Stimulated activated CD4-positive, alpha-beta T cell treated with anti-CD3 and anti-CD28 coated beads, Interleukin-15, amount 100 ng/mL, for 48 hours (primary cell): ENCODE data around the gene PHF23.
A peak's percentile ranks its signal among the peaks of the same experiment; 100 is the strongest.

ENCODE experiments used
- DNase-seq, 2 donors: peaks; one replicate each; pipeline ENCODE4 v3.0.0-alpha.2; 2020; ENCODE audit warnings: low read depth in 2 of 2

PHF23 gene

DNA sequence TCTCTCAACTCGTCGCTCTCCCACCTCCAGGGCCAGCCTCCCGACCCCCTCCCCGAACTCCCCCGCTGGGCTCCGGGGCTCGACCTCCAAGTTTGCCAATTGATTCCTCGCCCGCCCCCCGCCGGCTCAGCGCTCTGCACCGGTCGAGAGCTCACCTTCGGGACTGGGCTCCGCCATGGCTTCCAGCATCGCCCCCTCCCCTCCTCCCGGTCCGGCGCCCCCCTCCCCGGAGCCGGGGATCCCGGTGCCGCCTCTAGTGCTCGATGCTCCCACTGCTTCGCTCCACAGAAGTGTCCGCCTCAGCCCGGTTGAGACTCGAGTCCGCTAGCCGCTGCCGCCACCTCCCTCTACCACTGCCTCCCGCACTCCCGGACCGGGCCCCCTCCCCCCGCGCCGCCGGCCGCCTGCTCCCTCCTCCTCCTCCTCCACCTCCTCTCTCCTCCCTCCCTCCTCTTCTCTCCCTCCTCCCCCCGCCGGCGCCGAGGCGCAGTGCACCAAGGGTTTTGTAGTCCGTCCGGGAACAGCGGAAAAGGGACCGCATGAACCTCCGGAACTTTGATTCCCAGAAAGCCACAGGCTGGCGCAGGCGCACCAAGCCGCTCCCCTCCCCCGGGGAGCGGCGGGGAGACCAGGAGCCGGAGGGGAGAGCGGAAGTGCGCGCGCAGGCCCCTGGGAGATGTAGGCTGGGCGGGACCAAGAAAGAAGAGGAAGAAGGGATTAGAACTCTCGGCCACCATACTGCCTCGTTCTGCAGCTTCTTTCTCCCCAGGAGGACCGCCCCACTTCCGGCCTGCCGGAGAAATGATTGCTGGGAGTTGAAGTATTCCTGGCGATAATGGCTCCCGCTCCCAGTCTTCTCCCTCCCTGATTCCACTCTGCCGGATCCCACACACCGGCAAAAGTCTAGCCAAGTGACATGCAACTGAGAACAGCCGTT is at the start of gene PHF23:
Gene PHF23 (minus strand): TSS at position 367 of the 937 bp plus-strand sequence. CDS start 178 bp downstream, at position 189.
- DNase-seq, result peak; percentile 96 to 97

DNA sequence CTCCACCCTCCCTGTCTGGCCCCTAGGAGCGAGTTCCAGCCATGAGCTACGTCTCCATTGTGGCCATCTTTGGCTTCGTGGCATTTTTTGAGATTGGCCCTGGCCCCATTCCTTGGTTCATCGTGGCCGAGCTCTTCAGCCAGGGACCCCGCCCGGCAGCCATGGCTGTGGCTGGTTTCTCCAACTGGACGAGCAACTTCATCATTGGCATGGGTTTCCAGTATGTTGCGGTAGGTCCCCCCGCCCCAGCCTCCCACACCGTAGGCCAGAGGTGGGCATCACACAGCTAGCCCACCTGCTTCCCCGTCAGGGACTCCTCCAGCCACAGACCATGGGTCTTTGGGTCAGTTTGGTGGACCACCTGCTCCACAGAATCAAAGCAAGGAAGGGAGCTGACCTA is 46.4 kb upstream of the PHF23 start:
- no peak for DNase-seq

DNA sequence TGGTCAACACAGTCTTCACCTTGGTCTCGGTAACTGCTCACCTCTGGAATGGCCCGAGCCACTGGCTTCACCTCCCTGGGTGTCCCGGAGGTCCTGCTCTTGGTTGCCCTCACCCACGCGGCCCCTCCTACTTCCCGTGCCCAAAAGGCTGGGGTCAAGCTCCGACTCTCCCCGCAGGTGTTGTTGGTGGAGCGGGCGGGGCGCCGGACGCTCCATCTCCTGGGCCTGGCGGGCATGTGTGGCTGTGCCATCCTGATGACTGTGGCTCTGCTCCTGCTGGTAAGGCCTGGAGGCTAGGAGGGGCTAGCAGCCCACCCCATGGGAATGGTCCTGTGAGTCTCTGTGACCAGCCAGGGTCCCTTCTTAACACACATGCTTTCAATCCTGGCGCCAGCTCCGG is 45.7 kb upstream of the PHF23 start:
- DNase-seq, result no peak

DNA sequence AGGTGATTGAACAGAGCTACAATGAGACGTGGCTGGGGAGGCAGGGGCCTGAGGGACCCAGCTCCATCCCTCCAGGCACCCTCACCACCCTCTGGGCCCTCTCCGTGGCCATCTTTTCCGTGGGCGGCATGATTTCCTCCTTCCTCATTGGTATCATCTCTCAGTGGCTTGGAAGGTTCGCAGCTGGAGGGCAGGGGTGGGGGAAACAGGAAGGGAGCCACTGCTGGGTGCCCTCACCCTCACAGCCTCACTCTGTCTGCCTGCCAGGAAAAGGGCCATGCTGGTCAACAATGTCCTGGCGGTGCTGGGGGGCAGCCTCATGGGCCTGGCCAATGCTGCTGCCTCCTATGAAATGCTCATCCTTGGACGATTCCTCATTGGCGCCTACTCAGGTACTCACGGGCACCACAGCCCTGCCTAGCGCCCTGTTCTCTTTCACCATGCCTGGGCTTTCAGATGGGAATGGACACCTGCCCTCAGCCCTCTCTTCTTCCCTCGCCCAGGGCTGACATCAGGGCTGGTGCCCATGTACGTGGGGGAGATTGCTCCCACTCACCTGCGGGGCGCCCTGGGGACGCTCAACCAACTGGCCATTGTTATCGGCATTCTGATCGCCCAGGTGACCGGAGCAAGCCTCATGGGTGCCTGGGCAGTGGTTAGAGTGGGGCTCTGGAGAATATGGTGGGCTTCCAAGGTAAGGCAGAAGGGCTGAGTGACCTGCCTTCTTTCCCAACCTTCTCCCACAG is 44.4 kb upstream of the PHF23 start:
- no peak for DNase-seq

DNA sequence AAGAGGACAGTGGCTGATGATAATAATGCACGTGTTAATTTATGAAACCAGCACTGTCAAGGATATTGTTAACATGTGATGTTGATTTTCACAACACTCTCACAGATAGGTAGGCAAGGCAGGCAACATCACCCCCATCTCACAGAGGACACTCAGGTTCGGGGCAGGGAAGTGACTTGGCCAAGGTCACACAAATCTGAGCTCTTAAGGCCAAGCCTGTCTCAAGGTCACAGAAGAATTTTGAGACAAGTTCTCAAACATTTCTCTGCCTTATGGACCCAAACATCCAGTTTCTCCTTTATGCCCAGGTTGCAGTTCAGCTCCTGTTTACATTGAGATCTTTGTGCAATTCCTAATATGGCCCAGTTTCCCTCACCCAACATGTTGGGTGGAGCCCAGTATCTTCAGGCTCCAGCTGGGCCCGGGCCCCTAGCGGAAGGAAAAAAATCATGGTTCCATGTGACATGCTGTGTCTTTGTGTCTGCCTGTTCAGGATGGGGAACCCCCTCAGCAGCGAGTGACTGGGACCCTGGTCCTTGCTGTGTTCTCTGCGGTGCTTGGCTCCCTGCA is 43.6 kb upstream of the PHF23 start:
- DNase-seq, result no peak

DNA sequence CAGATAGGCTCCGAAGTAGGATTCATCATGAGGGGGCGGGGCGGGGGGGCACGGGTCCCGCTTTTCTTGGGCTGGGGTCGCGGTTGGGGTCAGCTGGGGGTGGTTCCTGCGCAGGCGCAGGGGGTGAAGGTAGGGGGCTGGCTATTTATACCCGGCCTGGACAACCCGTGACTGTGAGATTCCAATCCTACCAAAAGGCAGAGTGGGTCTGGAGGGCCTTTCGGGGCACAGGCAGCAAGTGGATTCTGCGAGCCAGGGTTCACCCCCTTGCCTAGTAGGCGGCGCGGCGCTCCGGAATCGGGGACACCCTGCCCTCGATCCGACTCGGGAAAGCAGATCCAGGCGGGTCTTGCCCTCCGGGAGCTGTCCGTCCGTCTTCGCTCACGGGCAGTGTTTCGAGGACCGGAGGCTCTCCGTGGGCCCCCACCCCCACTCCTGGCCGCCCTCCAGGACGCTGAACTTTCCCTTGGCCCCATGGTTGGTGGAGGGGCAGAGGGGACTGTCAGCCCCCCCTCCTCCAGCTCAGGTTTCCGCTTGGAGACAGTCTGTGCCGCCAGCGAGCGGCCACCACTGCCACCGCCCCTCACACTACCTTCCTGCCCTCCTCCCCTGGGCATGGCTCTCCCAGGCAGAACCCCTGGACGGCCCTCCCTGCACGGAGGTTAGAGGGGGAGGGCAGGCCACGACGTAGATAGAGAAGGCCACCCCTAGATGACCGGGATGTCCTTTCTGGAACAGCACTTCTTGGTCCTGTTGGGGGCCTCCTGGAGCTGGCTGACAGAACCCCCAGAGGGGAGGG is 42.9 kb upstream of the PHF23 start:
- DNase-seq, result no peak

DNA sequence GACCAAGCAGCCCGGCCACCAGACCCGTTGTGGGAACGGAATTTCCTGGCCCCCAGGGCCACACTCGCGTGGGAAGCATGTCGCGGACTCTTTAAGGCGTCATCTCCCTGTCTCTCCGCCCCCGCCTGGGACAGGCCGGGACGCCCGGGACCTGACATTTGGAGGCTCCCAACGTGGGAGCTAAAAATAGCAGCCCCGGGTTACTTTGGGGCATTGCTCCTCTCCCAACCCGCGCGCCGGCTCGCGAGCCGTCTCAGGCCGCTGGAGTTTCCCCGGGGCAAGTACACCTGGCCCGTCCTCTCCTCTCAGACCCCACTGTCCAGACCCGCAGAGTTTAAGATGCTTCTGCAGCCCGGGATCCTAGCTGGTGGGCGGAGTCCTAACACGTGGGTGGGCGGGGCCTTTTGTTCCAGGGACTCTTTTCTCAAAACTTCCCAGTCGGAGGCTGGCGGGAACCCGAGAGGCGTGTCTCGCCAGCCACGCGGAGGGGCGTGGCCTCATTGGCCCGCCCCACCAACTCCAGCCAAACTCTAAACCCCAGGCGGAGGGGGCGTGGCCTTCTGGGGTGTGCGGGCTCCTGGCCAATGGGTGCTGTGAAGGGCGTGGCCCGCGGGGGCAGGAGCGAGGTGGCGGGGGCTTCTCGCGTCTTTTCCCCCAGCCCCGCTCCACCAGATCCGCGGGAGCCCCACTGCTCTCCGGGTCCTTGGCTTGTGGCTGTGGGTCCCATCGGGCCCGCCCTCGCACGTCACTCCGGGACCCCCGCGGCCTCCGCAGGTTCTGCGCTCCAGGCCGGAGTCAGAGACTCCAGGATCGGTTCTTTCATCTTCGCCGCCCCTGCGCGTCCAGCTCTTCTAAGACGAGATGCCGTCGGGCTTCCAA is 42.1 kb upstream of the PHF23 start, which contains the start of gene SLC2A4:
Gene SLC2A4 (plus strand): TSS at position 645 of the 879 bp plus-strand sequence. CDS start 217 bp downstream, at position 862.
- peak; percentile 84 to 91 for DNase-seq

DNA sequence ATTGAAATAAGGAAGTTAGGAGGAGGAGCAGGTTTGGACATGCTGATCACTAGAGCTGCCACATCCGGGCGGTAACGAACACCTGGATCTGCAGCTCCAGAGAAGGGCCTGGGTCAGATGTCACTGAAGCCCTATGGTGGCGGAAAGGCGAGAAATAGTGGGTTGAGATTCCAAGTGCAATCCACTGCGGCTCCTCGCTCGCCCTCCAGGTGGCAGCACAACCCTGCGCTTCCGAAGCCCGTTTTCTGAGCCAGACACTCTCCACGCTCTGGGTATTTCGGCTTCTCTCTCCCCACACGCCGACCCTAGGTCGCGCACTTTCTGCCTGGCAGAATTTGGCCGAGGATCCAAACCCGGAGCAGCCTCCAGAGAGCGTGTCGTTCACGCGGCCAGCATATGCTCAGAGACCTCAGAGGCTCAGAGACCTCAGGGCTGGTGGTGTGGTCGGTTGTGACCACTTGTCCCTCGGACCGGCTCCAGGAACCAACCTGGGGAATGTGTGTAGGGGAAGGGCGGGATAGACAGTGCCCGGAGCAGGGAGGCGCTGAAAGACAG is 41.3 kb upstream of the PHF23 start:
- DNase-seq, result peak; percentile 71 to 82

DNA sequence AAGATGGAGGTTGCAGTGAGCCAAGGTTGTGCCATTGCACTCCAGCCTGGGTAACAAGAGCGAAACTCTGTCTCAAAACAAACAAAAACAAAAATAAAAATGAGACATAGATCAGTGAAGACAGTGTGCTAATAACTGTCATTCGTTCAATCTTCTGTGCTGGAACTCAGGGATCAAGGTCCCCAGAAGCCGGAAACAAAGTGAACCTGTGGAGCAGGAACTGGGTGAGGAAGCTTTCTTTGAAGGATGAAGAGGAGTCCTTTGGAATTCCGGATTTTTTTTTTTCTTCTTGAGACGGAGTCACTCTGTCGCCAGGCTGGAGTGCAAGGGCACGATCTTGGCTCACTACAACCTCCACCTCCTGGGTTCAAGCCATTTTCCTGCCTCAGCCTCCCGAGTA is 40.2 kb upstream of the PHF23 start:
- no peak for DNase-seq

DNA sequence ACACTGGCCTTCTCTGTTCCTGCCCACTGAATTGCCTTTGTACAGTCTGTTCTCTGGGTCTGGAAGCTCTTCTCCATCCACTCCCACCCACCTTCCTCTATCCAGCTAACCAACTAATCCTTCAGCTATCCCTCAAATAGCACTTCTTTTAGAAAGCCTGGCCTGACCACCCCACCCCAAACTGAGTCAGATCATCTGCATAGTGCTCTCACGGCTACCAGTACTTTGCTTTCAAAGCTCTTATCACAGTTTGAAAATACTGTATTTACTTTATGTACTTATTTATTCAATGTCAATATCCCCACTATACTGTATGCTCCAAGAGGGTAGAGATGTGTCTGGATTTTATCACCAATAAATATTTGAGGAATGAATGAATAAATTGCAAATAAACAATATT is 27.5 kb upstream of the PHF23 start:
- DNase-seq, result no peak

DNA sequence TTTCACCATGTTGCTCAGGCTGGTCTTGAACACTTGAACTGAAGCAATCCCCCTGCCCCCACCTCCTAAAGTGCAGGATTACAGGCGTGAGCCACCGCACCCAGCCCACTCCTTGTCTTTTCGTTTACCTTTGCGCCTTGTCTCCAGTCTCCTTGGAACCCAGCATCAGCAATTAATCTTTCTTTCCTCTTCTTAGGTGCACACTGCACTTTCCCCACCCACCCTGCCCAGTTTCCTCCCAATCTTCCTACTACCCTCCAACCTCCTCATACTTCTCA is 24.5 kb upstream of the PHF23 start:
- no peak for DNase-seq

DNA sequence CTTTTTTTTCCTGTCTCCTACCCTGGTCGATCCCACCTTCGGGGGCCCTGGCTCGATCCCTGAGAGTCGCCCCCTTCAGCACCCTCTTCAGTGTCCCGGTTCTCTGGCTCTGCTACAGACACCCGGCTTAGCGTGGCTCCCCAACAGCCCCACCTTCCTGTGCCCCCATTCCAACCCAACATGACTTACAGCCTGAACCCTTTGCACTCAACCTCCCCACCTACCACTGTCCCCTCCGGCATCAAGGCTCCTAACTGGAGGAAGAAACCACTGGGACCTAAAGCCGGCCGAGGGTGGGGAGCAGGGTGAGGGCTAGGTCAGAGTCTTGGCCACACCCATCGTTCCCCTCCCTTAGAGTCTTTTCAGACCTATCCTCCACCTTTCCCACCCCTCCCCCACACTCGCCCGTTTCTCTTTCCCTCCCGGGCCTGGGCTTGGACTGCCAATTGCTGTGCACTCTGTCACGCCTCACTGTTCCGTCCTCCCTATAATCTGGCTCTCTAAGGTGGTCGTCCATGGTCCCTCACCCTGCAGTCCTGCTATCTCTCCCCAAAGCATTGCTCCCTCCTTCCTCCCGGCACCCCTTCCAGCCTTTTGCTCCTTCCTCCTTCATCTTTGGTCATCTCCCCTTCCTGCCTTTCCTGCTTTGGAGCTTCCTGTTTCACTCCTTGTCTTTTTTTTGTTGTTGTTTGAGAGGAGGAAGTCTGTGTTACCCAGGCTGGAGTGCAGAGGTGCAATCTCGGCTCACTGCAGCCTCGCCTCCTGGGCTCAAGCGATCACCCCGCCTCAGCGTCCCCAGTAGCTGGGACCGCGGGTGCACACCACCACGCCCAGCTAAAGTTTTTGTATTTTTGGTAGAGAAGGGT is 23.9 kb upstream of the PHF23 start:
- DNase-seq, result no peak

DNA sequence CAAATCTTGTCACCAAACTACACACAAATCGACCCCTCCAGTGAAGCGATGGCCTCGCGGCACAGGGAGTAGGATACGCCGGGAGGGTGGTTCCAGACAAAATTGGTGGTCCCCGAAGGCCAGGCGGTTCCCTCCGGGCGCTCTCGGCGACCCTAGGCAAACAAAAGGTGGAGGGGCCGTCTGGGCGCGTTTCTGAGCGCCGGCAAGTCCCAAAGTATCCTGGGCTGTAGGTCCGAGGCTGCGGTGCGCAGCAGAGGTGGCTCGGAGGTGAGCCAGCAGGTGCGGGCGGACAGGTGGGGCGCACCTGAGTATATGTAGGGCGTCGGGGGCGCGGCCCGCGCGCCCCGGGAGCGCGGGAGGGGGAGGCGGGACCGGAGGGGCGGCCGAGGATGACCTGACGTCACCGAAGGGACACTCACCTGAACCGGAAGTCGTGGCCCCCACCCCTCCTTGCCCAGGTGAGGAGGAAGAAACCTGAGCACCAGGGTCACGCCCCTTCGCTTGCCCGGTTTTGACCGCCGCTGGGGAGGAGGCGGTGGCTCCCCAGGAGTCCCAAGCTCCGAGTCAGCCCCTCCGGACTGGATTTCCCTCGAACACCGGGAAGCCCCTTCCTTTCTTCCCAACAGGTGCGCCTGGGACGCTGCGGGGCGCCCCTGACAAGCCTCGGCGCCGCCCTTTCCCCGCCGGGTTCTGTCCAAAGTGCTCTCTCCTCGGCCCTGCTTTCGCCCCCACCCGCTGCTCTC is 23.1 kb upstream of the PHF23 start, which contains the start of gene CLDN7:
Gene CLDN7 (minus strand): TSS at position 287 of the 743 bp plus-strand sequence. CDS start 435 bp downstream, outside the sequence.
- no peak for DNase-seq

DNA sequence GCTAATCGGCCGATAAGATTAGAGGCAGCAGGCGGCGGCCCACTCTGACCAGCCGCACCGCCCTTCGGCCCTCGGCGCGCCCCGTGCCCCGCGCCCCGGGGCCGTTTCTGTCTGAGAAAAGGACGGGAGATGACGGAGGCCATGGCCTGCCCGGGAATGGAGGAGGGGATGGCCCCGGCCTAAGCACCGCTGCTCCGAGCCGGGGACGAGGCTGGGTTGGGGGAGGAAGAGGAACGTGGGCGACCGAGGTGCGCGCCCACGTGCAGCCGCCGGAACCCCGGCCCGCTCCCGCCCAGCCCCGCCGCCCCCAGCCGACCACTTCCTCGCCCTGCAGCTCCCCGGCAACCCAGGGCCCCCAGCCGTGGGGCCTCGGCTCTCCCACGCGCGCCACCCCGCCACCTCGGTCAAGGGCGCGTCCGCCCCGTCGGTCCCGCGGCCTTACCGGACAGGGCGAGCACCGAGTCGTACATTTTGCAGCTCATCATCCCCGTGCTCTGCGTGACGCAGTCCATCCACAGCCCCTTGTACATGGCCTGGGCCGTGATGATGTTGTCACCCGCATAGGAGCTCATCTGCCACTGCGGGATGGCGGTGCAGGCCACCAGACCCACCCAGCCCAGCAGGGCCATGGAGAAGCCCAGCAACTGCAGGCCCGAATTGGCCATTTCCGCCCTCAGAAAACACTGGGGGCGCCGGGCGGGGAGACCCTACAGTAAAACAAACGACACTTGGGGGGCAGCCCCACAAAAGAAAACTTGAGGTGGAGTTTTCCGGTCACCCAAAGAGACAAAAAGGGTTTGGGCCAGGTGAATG is 22.3 kb upstream of the PHF23 start:
- no peak for DNase-seq

DNA sequence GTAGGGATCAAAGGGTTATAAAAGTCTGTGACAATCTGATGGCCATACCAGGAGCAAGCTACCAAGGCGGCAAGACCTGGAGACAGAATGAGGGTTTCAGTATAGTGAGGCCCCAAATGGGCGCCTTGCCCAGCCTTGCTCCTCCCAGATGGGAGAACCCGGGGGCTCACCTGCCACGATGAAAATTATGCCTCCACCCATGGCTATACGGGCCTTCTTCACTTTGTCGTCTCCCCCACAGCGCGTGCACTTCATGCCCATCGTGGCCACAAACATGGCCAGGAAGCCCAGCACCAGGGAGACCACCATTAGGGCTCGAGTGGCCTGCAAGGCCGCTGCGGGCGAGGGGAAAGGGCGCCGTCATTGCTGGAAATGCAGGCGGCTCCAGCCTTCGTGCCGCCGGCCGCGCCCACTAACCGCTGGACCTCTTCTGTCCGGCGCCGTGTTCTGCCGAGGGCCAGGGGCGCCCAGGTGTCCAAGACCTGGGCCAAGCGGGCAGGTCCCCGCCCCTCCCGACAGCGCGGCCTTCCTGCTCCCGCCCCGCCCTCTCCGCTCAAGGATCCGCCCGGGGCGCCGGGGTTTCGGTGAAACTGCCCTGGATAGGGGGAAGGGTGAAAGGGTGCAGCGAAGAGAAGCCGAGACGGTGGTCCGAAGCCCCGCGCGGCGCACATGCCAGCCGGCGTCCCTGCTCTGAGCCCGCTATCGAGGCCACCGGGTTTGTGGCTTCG is 21.6 kb upstream of the PHF23 start:
- DNase-seq, result no peak

DNA sequence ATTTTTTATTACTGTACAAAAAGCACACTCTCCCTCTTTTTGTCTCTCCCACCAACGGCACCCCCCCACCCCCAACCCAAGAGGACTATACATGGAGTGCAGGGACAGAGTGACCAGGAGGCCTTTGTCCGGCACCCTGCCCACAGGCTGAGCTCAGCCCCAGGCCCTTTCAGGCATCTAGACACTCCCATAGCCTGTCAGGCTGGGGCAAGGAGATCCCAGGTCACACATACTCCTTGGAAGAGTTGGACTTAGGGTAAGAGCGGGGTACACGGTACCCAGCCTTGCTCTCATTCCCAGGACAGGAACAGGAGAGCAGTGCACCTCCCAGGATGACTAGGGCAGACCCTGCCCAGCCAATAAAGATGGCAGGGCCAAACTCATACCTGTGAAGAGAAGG is 20.9 kb upstream of the PHF23 start:
- no peak for DNase-seq

DNA sequence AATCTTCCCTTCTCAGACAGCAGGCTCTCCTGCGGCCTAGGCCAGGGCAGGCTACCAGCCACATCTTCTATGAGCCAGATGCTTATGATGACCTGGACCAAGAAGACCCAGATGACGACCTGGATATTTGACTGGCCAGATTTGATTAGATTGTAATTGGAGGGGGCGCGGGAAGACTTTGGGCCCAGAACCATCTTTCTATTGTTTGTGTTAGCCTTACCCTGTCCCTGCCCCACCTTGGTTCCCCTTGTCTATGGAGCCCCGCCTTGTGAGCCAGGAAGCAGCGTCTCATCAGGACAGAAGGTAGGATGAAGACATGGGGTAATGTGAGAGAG is 20.3 kb upstream of the PHF23 start:
- DNase-seq, result no peak
